Measurements from ENCODE around the gene TRAF3IP1.

DNA sequence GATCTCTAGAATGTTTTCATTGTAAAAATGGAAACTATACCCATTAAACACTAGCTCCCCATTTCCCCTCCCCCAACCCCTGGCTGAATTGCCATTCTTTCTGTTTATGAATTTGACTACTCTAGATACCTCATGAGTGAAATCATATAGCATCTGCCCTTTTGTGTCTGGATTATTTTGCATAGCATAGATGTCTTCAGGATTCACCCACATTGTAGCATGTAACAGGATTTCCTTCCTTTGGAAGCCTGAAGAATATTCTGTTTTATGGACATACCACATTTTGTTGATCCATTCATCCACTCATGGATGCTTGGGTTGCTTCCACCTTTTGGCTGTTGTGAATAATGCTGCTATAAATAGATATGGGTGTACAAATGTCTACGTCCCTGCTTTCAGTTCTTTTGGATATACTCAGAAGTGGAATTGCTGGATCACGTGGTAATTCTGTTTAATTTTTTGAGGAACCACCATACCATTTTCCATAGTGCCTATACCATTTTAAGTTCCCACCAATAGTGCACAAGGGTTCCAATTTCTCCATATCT, 98.8 kb downstream of the TRAF3IP1 start:
- TF ChIP-seq GATA2 (IDR thresholded peaks at IDR 0.05; ENCODE audit: low read depth, low read length) (no peak), GATA3 (IDR thresholded peaks at IDR 0.05; ENCODE audit: low read depth, low read length) (no peak)
